Measurements from ENCODE around the gene PARP12. TPM values are rescaled to one million over a fixed set of nuclear protein-coding genes. Genes with fewer than 3 reads are reported as not detected.

The PARP12 gene
- total and polyA plus RNA-seq, 9 of the 15 experiments (the other 6 are each of a cell fraction or from before 2014, with no cell fraction given): 4.6 to 40.4 (median 23.5) TPM

GRCh38 chr7:140067052-140067451 is 4.3 kb upstream of the PARP12 start (continued):
- TF ChIP-seq CBX8 (IDR thresholded peaks at IDR 0.05; ENCODE audit: borderline replicate concordance, extremely low read depth, low read depth, low read length, poor library complexity, severe bottlenecking): no peak

DNA sequence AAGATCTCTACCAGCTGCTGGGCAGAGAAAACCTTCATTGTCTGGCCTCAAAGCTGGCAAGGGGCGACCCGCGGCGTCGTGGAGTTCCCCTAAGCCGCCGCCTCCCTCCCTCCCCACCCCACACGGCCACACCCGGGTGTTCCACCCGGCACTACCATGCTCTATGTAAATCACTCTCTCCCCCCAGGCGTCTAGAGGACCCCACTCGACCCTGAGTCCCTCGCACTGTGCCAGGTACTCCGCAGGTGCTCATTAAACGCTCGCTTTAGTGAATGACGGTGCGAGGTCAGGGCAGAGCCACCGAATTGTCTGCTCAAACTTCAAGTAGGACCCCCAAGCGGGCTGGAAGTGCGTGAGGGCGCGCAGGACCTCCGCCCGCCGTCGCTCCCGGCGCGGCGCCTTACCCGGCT is 628 bp downstream of the PARP12 start:
- Histone ChIP-seq H3K9me3 (replicated peaks; ENCODE audit: control insufficient read depth, insufficient read depth, low read depth, low read length) (peaks cover 10% of the 10 kb centered on the region), H3K4me3 (peak overlapping the region; percentile 60), H2AFZ (ENCODE audit: low read depth, low read length) (peak overlapping the region; percentile 99), H4K20me1 (replicated peaks; ENCODE audit: control insufficient read depth, insufficient read depth, low read length) (no peaks in the 10 kb centered on the region), H3K9ac (ENCODE audit: insufficient read depth in 1 of 2, low read depth in 2 of 2, low read length in 2 of 2) (peak overlapping the region; percentile 74 to 95), H3K79me2 (ENCODE audit: control insufficient read depth, insufficient read depth, low read length) (peaks cover 37% of the 10 kb centered on the region), H3K36me3 (ENCODE audit: control insufficient read depth, insufficient read depth, low read length) (peaks cover 8% of the 10 kb centered on the region; the same call in 2 of the 3 replicates), H3K27me3 (ENCODE audit: control insufficient read depth in 2 of 2, insufficient read depth in 2 of 2, low read length in 2 of 2) (no peaks in the 10 kb centered on the region), H3K4me2 (ENCODE audit: insufficient read depth, low read length) (peak overlapping the region; percentile 79), H3K9me1 (ENCODE audit: control insufficient read depth, insufficient read depth, low read length) (no peaks in the 10 kb centered on the region), H3K4me1 (replicated peaks in 1 of 2; ENCODE audit: control insufficient read depth in 2 of 2, insufficient read depth in 2 of 2, low read length in 2 of 2) (peaks cover 28 to 45% of the 10 kb centered on the region in 2 experiments), H3K27ac (ENCODE audit: extremely low read depth, low read depth, low read length) (peak overlapping the region; percentile 79)
- DNase-seq (ENCODE audit: extremely low read depth in 1 of 4, low spot score in 3 of 4) (peak; percentile 51 to 74 (median 63)), ATAC-seq (peak; percentile 23), FAIRE-seq (no peak)
- BruUV-seq (replicated peaks): no TSS peak
- ChIA-PET POLR2A (interaction anchor here (0.6 to 1.2 kb wide), 4 partner anchors 8 to 503 kb away, joined by 3 to 10 read pairs (median 4); no protein-coding TSS in a partner anchor), CTCF (ENCODE audit: low intra/inter-chr PET ratio) (no interaction called here)
- intact Hi-C loops (cut with micrococcal nuclease) (loop anchor here (5.0 kb wide), 1 partner anchor 260 kb away; no protein-coding TSS in a partner anchor), in situ Hi-C loops (cut with MboI) (no loop called here)
- 24% methylated on average over 32 of the region's 32 CpGs for WGBS (ENCODE audit: insufficient coverage, low coverage, missing lambda C conversion rate)
- TF ChIP-seq, protein P1, sequence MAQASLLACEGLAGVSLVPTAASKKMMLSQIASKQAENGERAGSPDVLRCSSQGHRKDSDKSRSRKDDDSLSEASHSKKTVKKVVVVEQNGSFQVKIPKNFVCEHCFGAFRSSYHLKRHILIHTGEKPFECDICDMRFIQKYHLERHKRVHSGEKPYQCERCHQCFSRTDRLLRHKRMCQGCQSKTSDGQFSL (CRISPR knock-in tag; IDR thresholded peaks at IDR 0.05): peak; percentile 5; the same call in 1 of the 2 replicates
- TF ChIP-seq, protein P1 (tag; IDR thresholded peaks at IDR 0.05): no peak
- TF ChIP-seq HIVEP1 (CRISPR knock-in tag; IDR thresholded peaks at IDR 0.05): peak; percentile 59; the same call in 1 of the 2 replicates
- TF ChIP-seq, protein P2, sequence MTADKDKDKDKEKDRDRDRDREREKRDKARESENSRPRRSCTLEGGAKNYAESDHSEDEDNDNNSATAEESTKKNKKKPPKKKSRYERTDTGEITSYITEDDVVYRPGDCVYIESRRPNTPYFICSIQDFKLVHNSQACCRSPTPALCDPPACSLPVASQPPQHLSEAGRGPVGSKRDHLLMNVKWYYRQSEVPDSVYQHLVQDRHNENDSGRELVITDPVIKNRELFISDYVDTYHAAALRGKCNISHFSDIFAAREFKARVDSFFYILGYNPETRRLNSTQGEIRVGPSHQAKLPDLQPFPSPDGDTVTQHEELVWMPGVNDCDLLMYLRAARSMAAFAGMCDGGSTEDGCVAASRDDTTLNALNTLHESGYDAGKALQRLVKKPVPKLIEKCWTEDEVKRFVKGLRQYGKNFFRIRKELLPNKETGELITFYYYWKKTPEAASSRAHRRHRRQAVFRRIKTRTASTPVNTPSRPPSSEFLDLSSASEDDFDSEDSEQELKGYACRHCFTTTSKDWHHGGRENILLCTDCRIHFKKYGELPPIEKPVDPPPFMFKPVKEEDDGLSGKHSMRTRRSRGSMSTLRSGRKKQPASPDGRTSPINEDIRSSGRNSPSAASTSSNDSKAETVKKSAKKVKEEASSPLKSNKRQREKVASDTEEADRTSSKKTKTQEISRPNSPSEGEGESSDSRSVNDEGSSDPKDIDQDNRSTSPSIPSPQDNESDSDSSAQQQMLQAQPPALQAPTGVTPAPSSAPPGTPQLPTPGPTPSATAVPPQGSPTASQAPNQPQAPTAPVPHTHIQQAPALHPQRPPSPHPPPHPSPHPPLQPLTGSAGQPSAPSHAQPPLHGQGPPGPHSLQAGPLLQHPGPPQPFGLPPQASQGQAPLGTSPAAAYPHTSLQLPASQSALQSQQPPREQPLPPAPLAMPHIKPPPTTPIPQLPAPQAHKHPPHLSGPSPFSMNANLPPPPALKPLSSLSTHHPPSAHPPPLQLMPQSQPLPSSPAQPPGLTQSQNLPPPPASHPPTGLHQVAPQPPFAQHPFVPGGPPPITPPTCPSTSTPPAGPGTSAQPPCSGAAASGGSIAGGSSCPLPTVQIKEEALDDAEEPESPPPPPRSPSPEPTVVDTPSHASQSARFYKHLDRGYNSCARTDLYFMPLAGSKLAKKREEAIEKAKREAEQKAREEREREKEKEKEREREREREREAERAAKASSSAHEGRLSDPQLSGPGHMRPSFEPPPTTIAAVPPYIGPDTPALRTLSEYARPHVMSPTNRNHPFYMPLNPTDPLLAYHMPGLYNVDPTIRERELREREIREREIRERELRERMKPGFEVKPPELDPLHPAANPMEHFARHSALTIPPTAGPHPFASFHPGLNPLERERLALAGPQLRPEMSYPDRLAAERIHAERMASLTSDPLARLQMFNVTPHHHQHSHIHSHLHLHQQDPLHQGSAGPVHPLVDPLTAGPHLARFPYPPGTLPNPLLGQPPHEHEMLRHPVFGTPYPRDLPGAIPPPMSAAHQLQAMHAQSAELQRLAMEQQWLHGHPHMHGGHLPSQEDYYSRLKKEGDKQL (CRISPR knock-in tag; IDR thresholded peaks at IDR 0.05; ENCODE audit: borderline replicate concordance): 0 out of 2 replicates have a peak, but pooled peaks have one; percentile 7
- no peak for TF ChIP-seq HMG20B (CRISPR knock-in tag; IDR thresholded peaks at IDR 0.05)
- 0 out of 2 replicates have a peak, but pooled peaks have one; percentile 33 for TF ChIP-seq ZNF143 (CRISPR knock-in tag; IDR thresholded peaks at IDR 0.05)
- TF ChIP-seq HOMEZ (CRISPR knock-in tag; IDR thresholded peaks at IDR 0.05): 0 out of 2 replicates have a peak, but pooled peaks have one; percentile 54
- TF ChIP-seq BDP1 (IDR thresholded peaks at IDR 0.05; ENCODE audit: insufficient read depth, insufficient read length): no peak
- 0 out of 2 replicates have a peak, but pooled peaks have one; percentile 45 for TF ChIP-seq FOXK1 (CRISPR knock-in tag; IDR thresholded peaks at IDR 0.05; ENCODE audit: borderline replicate concordance)
- TF ChIP-seq SP2 (IDR thresholded peaks at IDR 0.05; ENCODE audit: extremely low read depth, low read depth, low read length, poor library complexity, severe bottlenecking): no peak

All from K562 (cell line).